KOPT-K1 (cell line): ENCODE measurements around the gene LPAR1.
"Not testable (repeated sequence)": the region's sequence is repeated elsewhere in the genome, so short reads cannot be mapped to it uniquely, and the experiment has no call there.

ENCODE experiments used
- H3K27ac ChIP-seq: fragments of 200-600 bp; sonication (generic); 2 replicates; pipeline ENCODE4 v1.5.1; 2016; ENCODE audit warnings: antibody characterized with exemption, mild to moderate bottlenecking, low read depth, low read length; ENCODE audit not compliant: poor library complexity, severe bottlenecking
- H3K36me3 ChIP-seq: fragments of 200-600 bp; sonication (generic); 2 replicates; pipeline ENCODE4 v1.5.1; 2017; ENCODE audit warnings: antibody characterized with exemption, mild to moderate bottlenecking, low read length, moderate library complexity; ENCODE audit not compliant: insufficient read depth
- H3K9me3 ChIP-seq: fragments of 200-600 bp; sonication (generic); 2 replicates; pipeline ENCODE4 v1.5.1; 2017; ENCODE audit warnings: antibody characterized with exemption, low read length, mild to moderate bottlenecking; ENCODE audit not compliant: insufficient read depth, poor library complexity, severe bottlenecking

LPAR1 gene

DNA sequence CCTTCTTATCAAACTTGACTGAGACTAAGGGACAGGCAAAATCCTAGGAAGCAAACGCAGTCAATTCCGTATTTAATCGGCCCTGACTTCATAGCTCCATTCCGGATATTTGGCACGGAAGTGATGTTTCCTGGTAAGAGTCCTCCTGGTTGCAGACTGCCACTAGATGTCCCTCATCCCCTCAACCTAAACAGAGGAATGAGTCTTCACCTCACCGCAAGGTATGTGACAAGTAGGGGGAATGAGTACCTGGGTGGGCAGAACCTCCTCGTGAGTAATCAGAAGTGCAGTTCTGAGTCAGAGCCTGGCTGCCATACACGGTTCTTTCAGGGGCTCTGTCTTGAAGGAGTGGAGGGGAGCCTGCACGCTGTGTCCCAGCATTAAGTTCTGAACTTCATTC, 196.1 kb downstream of the LPAR1 start:
- H3K27ac ChIP-seq = no peak overlapping the region
- no peaks in the 10 kb centered on the region for H3K36me3 ChIP-seq
- H3K9me3 ChIP-seq = no peaks in the 10 kb centered on the region

DNA sequence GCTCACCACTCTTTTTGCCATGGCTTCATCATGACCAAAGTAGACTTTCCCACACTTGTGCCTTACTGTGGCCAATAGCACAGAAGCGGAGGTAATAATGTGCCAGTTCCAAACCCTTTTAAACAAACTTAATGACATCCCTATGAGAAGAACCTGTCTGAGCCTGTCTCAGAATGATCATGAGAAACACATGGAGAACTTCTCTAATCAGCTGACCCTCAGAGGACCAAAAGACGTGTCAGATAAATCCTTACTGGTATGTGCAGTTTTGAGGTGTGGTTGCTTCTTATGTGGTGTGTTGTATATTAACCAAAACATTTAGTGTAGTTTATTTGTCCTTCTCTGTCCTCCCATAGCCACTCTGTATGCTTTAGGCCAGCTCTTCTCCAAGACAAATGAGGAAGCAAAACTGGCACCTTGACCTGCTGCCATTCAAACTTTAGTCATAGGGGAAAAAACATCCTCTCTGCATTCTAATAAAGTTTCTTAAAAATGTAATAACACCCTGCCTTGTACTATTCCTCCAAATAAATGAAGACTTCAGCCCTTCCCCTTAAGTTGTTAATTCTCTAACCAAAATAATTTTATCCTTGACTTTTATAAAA, 200.8 kb downstream of the LPAR1 start:
- Histone ChIP-seq H3K36me3 (no peaks in the 10 kb centered on the region), H3K9me3 (no peaks in the 10 kb centered on the region), H3K27ac (no peak overlapping the region)

DNA sequence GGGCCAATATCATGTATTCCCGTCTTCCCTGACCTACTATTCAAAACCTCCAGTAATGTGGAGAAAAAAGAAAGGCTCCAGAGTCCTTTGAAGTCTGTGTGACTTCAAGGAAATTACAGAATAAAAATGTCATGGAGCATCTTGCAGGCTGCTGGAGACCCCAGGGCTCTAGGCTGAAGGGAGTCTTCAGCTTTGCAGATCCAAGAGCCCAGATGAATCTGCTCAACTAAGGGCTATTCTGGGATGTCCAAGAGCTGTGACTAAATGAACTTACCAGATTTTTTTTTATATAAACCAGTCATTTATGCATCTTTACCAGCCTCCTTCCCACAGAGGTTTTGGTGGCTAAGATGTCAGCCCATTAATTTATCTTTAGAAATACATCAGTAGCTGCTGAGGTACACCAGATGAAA, 202.4 kb downstream of the LPAR1 start:
- Histone ChIP-seq H3K9me3 (no peaks in the 10 kb centered on the region), H3K36me3 (no peaks in the 10 kb centered on the region), H3K27ac (no peak overlapping the region)

DNA sequence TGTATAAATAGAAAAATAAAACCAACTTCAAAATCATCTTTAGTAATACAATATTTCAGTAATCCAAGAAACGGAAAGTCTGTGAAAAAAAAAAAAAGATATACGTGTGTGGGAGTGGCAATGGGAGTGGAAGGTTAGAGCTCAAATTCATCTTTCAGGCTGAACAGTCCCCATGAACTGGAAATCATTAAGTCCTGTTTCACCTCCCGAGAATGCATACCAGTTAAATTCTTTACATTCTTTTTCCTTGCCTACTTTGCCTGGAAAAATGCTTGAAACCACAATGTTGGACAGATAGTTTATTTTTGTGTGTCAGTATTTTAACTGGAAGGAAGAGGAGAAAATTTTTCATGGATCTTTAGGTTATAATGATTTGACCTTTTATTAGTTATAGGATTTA, 202.9 kb downstream of the LPAR1 start:
- Histone ChIP-seq H3K27ac (no peak overlapping the region), H3K36me3 (no peaks in the 10 kb centered on the region), H3K9me3 (no peaks in the 10 kb centered on the region)

DNA sequence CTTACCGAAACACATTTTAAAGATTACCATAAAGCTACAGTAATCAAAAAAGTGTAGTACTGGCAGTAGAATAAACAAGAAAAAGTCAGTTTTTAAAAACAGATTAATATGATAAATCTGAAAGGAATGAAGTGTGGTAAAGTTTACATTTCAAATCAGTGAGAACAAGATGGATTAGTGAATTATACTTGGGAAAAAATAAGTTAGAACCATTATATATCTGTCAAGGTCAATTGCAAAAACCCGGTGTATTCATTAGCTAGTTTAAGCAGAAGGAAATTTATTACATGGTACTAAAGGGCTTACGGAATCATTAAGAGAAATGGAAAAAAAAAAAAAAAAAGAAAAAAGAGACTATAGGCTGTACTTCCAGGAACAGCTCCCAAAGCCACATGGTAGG, 205.3 kb downstream of the LPAR1 start:
- H3K9me3 ChIP-seq = no peaks in the 10 kb centered on the region
- H3K27ac ChIP-seq = no peak overlapping the region

DNA sequence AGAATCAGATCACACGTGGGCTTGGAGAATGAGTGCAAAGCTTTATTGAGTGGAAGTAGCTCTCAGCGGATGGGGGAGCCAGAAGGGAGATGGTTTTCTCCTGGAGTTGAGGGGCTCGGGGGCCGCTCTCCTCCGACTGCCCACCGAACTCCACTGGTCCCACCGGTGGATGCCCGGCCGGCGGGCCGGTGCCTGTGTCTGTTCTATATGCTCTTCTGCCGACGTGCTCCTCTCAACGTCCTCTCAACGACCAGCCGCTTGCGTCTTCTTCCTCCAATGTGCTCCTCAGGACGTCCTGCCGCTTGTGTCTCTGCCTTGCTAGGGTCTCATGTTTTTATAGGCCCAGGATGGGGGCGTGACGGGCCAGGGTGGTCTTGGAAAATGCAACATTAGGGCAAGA, 207.8 kb downstream of the LPAR1 start:
- H3K9me3 ChIP-seq = no peaks in the 10 kb centered on the region
- no peak overlapping the region for H3K27ac ChIP-seq
- no peaks in the 10 kb centered on the region for H3K36me3 ChIP-seq

More for the DNA sequence above, 205.3 kb downstream of the LPAR1 start:
- H3K36me3 ChIP-seq = no peaks in the 10 kb centered on the region

DNA sequence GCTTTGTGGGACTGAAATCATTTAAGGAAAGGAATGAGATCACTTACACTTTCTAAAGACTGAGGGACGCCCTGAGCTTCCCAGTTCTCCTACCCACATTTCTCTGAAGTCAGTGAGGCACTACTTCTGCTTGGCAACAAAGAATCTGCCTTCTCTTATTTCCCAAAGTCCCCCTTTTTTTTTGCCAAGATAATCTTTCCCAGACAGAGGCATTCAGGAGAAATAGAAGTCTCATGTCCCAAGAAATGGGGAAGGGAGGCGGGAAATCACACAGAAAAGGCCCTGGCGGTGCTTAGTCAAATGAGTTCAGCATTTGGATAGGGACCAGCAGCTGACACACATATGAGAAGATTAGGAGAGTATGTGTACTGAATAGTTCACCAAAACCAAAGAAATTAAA, 210.0 kb downstream of the LPAR1 start:
- Histone ChIP-seq H3K27ac (no peak overlapping the region), H3K36me3 (no peaks in the 10 kb centered on the region), H3K9me3 (no peaks in the 10 kb centered on the region)

DNA sequence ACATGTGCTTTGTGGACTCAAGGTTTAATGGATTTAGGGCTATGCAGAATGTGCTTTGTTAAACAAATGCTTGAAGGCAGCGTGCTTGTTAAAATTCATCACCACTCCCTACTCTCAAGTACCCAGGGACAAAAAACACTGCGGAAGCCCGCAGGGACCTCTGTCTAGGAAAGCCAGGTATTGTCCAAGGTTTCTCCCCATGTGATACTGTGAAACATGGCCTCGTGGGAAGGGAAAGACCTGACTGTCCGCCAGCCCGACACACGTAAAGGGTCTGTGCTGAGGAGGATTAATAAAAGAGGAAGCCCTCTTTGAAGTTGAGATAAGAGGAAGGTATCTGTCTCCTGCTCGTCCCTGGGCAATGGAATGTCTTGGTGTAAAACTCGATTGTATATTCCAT, 211.9 kb downstream of the LPAR1 start:
- H3K36me3 ChIP-seq, H3K27ac ChIP-seq, H3K9me3 ChIP-seq: not testable (repeated sequence)

DNA sequence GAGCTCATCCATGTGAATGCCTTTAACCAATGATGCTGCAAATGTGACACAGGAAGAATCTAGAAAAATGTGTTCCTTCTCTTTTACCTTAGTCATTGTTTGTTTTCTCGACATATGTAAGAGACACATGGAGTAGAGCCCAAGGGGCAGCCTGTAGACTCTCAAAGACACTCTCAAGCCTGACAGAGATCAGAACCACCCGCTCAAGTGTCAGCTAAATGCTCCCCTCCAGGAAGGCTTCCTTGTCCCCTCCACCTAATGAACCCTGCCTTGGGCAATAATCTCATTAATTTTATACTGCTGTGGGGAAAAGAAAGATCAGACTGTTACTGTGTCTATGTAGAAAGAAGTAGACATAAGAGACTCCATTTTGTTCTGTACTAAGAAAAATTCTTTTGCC, 212.3 kb downstream of the LPAR1 start:
- H3K9me3 ChIP-seq = no peaks in the 10 kb centered on the region
- no peak overlapping the region for H3K27ac ChIP-seq
- H3K36me3 ChIP-seq = no peaks in the 10 kb centered on the region

DNA sequence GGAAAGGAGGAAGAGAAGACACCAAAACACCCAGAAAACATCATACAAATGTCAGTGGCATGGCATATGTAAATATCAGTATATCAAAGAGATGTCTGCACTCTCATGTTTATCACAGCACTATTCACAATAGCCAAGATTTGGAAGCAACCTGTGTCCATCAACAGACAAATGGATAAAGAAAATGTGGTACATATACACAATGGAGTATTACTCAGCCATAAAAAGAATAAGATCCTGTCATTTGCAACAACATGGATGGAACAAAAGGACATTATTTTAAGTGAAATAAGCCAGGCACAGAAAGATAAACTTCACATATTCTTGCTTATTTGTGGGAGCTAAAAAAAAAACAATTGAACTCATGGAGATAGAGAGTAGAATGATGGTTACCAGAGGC, 213.1 kb downstream of the LPAR1 start:
- not testable (repeated sequence) for H3K27ac ChIP-seq, H3K36me3 ChIP-seq, H3K9me3 ChIP-seq
